Liver (tissue), 9 donors: ENCODE results near the gene PPP1R26. TPM values are rescaled to one million over a fixed set of nuclear protein-coding genes. Genes with fewer than 3 reads are reported as not detected.

Source experiments
- DNase-seq: peaks from one replicate; pipeline ENCODE4 v3.0.0-alpha.2; 2017; ENCODE audit warnings: low spot score
- H3K27ac ChIP-seq, 2 donors: one replicate each; pipeline ENCODE4 v1.7.0; 2013; ENCODE audit warnings: inconsistent platforms in 2 of 2, low read length in 2 of 2, control low read depth in 1 of 2, low read depth in 1 of 2, mild to moderate bottlenecking in 1 of 2
- H3K27me3 ChIP-seq, 4 donors: one replicate each; pipeline versions ENCODE4 v1.6.1 to v1.7.0; 2013; ENCODE audit warnings: low read length in 3 of 4, inconsistent platforms in 1 of 4, mild to moderate bottlenecking in 1 of 4, moderate library complexity in 1 of 4; ENCODE audit not compliant: control insufficient read depth in 4 of 4, insufficient read depth in 4 of 4
- H3K36me3 ChIP-seq, 4 donors: one replicate each; pipeline versions ENCODE4 v1.6.1 to v1.7.0; 2013; ENCODE audit warnings: low read length in 3 of 4, mild to moderate bottlenecking in 3 of 4, low read depth in 1 of 4, moderate library complexity in 1 of 4; ENCODE audit not compliant: control insufficient read depth in 4 of 4, insufficient read depth in 3 of 4
- H3K4me1 ChIP-seq, 4 donors: one replicate each; pipeline versions ENCODE4 v1.6.1 to v1.7.0; 2013; ENCODE audit warnings: low read length in 3 of 4, mild to moderate bottlenecking in 3 of 4, moderate library complexity in 1 of 4; ENCODE audit not compliant: control insufficient read depth in 4 of 4, insufficient read depth in 4 of 4
- H3K4me3 ChIP-seq, 3 donors: one replicate each; pipeline versions ENCODE4 v1.6.1 to v1.7.0; 2013; ENCODE audit warnings: low read length in 3 of 3, control low read depth in 1 of 3, low read depth in 1 of 3, mild to moderate bottlenecking in 1 of 3
- H3K9ac ChIP-seq, 2 donors: one replicate each; pipeline ENCODE4 v1.7.0; 2013; ENCODE audit warnings: low read length in 2 of 2, mild to moderate bottlenecking in 2 of 2, moderate library complexity in 2 of 2, control low read depth in 1 of 2, low read depth in 1 of 2
- H3K9me3 ChIP-seq, 4 donors: one replicate each; pipeline versions ENCODE4 v1.6.1 to v1.7.0; 2013; ENCODE audit warnings: low read length in 3 of 4; ENCODE audit not compliant: control insufficient read depth in 4 of 4
- CTCF ChIP-seq: fragments of 150-350 bp; IDR thresholded peaks from 2 replicates; pipeline ENCODE4 v1.5.1; 2017; ENCODE audit warnings: improper control_type of control experiment, low read depth, low read length; ENCODE audit not compliant: missing input control
- EGR1 ChIP-seq, 2 donors: IDR thresholded peaks; 2 replicates each; pipeline ENCODE4 v1.6.1; 2016 to 2018; ENCODE audit warnings: antibody characterized with exemption in 2 of 2, low read depth in 2 of 2
- FOXA1 ChIP-seq: IDR thresholded peaks from 2 replicates; pipeline ENCODE4 v1.6.1; 2016; ENCODE audit warnings: antibody characterized with exemption
- FOXA2 ChIP-seq: IDR thresholded peaks from 2 replicates; pipeline ENCODE4 v1.6.1; 2016; ENCODE audit warnings: antibody characterized with exemption
- HNF4A ChIP-seq, 2 donors: conservative IDR thresholded peaks; 2 replicates each; pipeline ENCODE4 v1.6.1; 2016; ENCODE audit warnings: antibody characterized with exemption in 2 of 2, mild to moderate bottlenecking in 2 of 2
- HNF4G ChIP-seq: IDR thresholded peaks from 2 replicates; pipeline ENCODE4 v1.6.1; 2016; ENCODE audit warnings: antibody characterized with exemption
- JUND ChIP-seq, 2 donors: IDR thresholded peaks; 2 replicates each; pipeline ENCODE4 v1.6.1; 2016; ENCODE audit warnings: antibody characterized with exemption in 2 of 2
- MAX ChIP-seq: IDR thresholded peaks from 2 replicates; pipeline ENCODE4 v1.6.1; 2016; ENCODE audit warnings: antibody characterized with exemption
- NR2F2 ChIP-seq: IDR thresholded peaks from 2 replicates; pipeline ENCODE4 v1.6.1; 2016; ENCODE audit warnings: antibody characterized with exemption
- RAD21 ChIP-seq, 2 donors: IDR thresholded peaks; 2 replicates each; pipeline ENCODE4 v1.6.1; 2016; ENCODE audit warnings: antibody characterized with exemption in 2 of 2, mild to moderate bottlenecking in 2 of 2
- REST ChIP-seq: IDR thresholded peaks from 2 replicates; pipeline ENCODE4 v1.6.1; 2016; ENCODE audit warnings: antibody characterized with exemption, mild to moderate bottlenecking
- RXRA ChIP-seq, 2 donors: IDR thresholded peaks; 2 replicates each; pipeline ENCODE4 v1.6.1; 2017 to 2018; ENCODE audit warnings: antibody characterized with exemption in 2 of 2, mild to moderate bottlenecking in 1 of 2
- SP1 ChIP-seq: IDR thresholded peaks from 2 replicates; pipeline ENCODE4 v1.6.1; 2018; ENCODE audit warnings: antibody characterized with exemption, mild to moderate bottlenecking
- YY1 ChIP-seq: IDR thresholded peaks from 2 replicates; pipeline ENCODE4 v1.6.1; 2016; ENCODE audit warnings: antibody characterized with exemption, mild to moderate bottlenecking
- ZBTB33 ChIP-seq: IDR thresholded peaks from 2 replicates; pipeline ENCODE4 v1.6.1; 2016; ENCODE audit warnings: antibody characterized with exemption
- WGBS: extraction: QIAGEN DNeasy Blood & Tissue Kit; methylation state at CpG from one replicate; pipeline ENCODE4 v1.1.7; 2013; 5-methylcytosine and 5-hydroxymethylcytosine counted together
- polyA plus RNA-seq, 2 donors: library from polyadenylated mRNA; stranded (reverse) in 1 of 2; unstranded in 1 of 2; fragments of 200-250 nt in 1 of 2; fragments of >200 nt in 1 of 2; fragmentation: Nextera tagmentation in 1 of 2; extraction: Ambion mirVana in 1 of 2; gene quantifications; one replicate each; pipeline versions ENCODE4 v1.2.1 to v1.2.3, GENCODE V29; 2013 to 2015
- total RNA-seq, 2 donors: library from RNA; depleted of rRNA; stranded (reverse); fragments of >200 nt; gene quantifications; one replicate each; pipeline ENCODE4 v1.2.3, GENCODE V29; 2014
- TF ChIP-seq, protein P1 (sequence below): IDR thresholded peaks from 2 replicates; pipeline ENCODE4 v1.6.1; 2016; ENCODE audit warnings: antibody characterized with exemption
- donor health status: healthy.
- donor health status: healthy.
- donor health status: healthy.
- donor health status: healthy.
- donor health status: healthy.

The PPP1R26 gene
- total and polyA plus RNA-seq, 4 donors = 1.5 to 9.5 (median 4.2) TPM

DNA sequence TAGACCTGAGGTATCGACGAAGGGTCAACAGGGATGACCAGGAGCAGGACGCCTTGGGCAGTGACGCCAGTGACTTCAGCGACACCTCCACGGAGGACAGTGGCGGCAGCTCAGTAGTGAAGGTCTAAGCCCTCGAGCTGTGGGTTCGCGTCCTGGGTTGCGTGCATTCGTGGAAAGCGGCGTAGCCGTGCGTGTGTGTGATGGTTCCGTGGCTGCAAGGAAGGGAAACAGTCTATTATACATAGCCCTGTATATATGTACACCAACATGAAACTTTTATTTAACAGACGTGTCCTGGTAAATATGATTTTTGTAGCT lies 8.4 kb downstream of the PPP1R26 start:
- DNase-seq = no peak
- 97% methylated on average over 18 of the region's 18 CpGs for WGBS
- peaks cover 2 to 32% (median 10%) of the 10 kb centered on the region in 4 donors for H3K36me3 ChIP-seq

DNA sequence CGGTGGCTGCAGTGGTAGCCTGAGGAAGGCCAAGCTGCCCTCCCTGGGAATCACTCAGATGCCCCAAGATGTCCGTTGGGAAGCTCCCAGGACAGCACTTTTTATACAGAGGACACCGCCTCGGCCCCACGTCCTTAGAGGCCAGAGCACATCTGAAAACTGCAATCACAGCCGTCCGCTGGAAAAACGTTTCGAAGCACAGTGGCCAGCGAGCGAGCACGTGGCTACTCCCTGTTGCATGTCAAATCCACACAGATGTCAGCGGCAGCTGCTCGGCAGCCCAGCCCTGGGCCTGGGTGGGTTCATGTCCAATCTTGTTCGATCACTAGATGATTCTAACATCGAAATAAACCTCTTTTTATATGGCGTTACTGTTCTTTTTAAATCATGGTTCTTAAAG lies 8.9 kb downstream of the PPP1R26 start:
- WGBS = 94% methylated on average over 17 of the region's 17 CpGs
- TF ChIP-seq RXRA (IDR thresholded peaks at IDR 0.05) = no peak
- peaks cover 2 to 29% (median 9%) of the 10 kb centered on the region in 4 donors for H3K36me3 ChIP-seq
- peaks cover 2 to 41% (median 29%) of the 10 kb centered on the region in 4 donors for H3K4me1 ChIP-seq
- H3K27me3 ChIP-seq = no peaks in the 10 kb centered on the region
- H3K9ac ChIP-seq = no peak overlapping the region
- no peaks in the 10 kb centered on the region for H3K9me3 ChIP-seq
- H3K4me3 ChIP-seq = no peak overlapping the region
- H3K27ac ChIP-seq = peak overlapping the region in 1 of 2 donors; percentile 91
- no peak for DNase-seq

More for the DNA sequence above, 8.4 kb downstream of the PPP1R26 start:
- peaks cover 2 to 37% (median 25%) of the 10 kb centered on the region in 4 donors for H3K4me1 ChIP-seq
- no peaks in the 10 kb centered on the region for H3K9me3 ChIP-seq
- no peaks in the 10 kb centered on the region for H3K27me3 ChIP-seq
- H3K9ac ChIP-seq = no peak overlapping the region
- no peak overlapping the region for H3K27ac ChIP-seq
- no peak for TF ChIP-seq FOXA2
- TF ChIP-seq FOXA1 = no peak
- TF ChIP-seq HNF4G = no peak
- TF ChIP-seq, protein P1, sequence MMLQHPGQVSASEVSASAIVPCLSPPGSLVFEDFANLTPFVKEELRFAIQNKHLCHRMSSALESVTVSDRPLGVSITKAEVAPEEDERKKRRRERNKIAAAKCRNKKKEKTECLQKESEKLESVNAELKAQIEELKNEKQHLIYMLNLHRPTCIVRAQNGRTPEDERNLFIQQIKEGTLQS = no peak
- no peak for TF ChIP-seq MAX
- TF ChIP-seq REST = no peak
- TF ChIP-seq JUND (IDR thresholded peaks at IDR 0.05) = no peak
- no peak for TF ChIP-seq HNF4A (conservative IDR thresholded peaks at IDR 0.05)
- no peak for TF ChIP-seq CTCF
- TF ChIP-seq RXRA (IDR thresholded peaks at IDR 0.05) = no peak
- no peak for TF ChIP-seq NR2F2
- H3K4me3 ChIP-seq = no peak overlapping the region

DNA sequence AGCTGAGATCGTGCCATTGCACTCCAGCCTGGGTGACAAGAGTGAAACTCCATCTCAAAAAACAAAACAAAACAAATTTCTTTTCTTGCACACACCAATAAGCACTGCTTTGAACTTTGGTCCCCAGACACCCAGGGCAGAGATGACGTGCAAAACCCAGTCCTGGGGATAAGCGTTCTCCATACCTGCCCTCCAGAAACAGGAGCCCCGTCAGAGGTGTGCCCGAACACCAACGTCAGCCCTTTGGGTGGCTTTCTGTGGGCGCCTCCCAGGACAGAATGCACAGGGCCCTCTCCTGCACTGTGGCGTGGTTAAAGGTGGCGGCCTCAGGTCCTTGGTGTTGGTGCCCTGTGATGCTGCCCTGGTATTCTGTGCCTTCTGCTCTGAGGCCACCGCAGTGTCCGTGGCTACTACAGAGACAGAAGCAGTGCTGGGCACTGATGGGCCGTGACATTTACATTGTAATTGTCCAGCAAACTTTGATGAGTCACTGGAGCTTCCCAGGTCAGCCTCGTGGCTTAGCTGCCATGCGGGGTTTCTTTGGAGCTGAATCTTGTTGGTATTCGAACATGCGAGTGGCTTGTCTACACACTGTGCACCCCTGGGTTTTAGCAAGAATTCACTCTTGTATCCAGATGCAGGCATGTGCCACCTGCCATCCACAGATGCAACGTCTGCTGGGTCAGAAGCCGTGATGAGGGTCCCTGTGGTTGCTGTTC lies 9.8 kb downstream of the PPP1R26 start:
- Histone ChIP-seq H3K36me3 (peaks cover 2 to 21% (median 9%) of the 10 kb centered on the region in 4 donors), H3K4me1 (peaks cover 2 to 41% (median 29%) of the 10 kb centered on the region in 4 donors), H3K9ac (no peak overlapping the region), H3K27me3 (no peaks in the 10 kb centered on the region), H3K27ac (peak overlapping the region; percentile 78 to 91), H3K9me3 (no peaks in the 10 kb centered on the region), H3K4me3 (peak overlapping the region in 1 of 3 donors; percentile 18)
- no peak for DNase-seq
- TF ChIP-seq NR2F2 (no peak), SP1 (peak; percentile 56), CTCF (no peak), EGR1 (IDR thresholded peaks at IDR 0.05; ENCODE audit: low read depth in 2 of 2) (no peak), RAD21 (IDR thresholded peaks at IDR 0.05) (no peak), YY1 (no peak), MAX (no peak), RXRA (IDR thresholded peaks at IDR 0.05) (no peak), HNF4A (conservative IDR thresholded peaks at IDR 0.05) (peak; percentile 55 to 69), FOXA2 (no peak), JUND (IDR thresholded peaks at IDR 0.05) (no peak), ZBTB33 (no peak), FOXA1 (no peak)
- 71% methylated on average over 18 of the region's 18 CpGs for WGBS
